Measurements from ENCODE around the gene TRIM41. TPM values are rescaled to one million over a fixed set of nuclear protein-coding genes. Genes with fewer than 3 reads are reported as not detected.

The TRIM41 gene
- total and polyA plus RNA-seq, 9 of the 15 experiments (the other 6 are each of a cell fraction or from before 2014, with no cell fraction given) = 1.8 to 47.6 (median 20.9) TPM

GRCh38 chr5:181246276-181247049 is 23.4 kb downstream of the TRIM41 start (continued):
- no peak for TF ChIP-seq BCLAF1 (IDR thresholded peaks at IDR 0.05; ENCODE audit: borderline replicate concordance in 1 of 2, control insufficient read depth in 1 of 2, low read depth in 2 of 2, low read length in 1 of 2)
- TF ChIP-seq ELF2 (CRISPR knock-in tag; IDR thresholded peaks at IDR 0.05) = peak; percentile 78
- TF ChIP-seq CUX1 (CRISPR knock-in tag; IDR thresholded peaks at IDR 0.05) = no peak
- TF ChIP-seq NCOA4 (IDR thresholded peaks at IDR 0.05; ENCODE audit: partially characterized antibody) = no peak
- no peak for TF ChIP-seq EWSR1 (IDR thresholded peaks at IDR 0.05; ENCODE audit: borderline replicate concordance, low read depth, partially characterized antibody)
- peak; percentile 80; the same call in 1 of the 2 replicates for TF ChIP-seq PHF8 (IDR thresholded peaks at IDR 0.05; ENCODE audit: borderline replicate concordance, low read length)
- TF ChIP-seq, protein P1, sequence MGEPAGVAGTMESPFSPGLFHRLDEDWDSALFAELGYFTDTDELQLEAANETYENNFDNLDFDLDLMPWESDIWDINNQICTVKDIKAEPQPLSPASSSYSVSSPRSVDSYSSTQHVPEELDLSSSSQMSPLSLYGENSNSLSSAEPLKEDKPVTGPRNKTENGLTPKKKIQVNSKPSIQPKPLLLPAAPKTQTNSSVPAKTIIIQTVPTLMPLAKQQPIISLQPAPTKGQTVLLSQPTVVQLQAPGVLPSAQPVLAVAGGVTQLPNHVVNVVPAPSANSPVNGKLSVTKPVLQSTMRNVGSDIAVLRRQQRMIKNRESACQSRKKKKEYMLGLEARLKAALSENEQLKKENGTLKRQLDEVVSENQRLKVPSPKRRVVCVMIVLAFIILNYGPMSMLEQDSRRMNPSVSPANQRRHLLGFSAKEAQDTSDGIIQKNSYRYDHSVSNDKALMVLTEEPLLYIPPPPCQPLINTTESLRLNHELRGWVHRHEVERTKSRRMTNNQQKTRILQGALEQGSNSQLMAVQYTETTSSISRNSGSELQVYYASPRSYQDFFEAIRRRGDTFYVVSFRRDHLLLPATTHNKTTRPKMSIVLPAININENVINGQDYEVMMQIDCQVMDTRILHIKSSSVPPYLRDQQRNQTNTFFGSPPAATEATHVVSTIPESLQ (CRISPR knock-in tag; IDR thresholded peaks at IDR 0.05) = no peak; the same call in none of the 2 replicates
- TF ChIP-seq, protein P2, sequence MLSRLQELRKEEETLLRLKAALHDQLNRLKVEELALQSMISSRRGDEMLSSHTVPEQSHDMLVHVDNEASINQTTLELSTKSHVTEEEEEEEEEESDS (CRISPR knock-in tag; IDR thresholded peaks at IDR 0.05) = no peak
- no peak for TF ChIP-seq SREBF1 (IDR thresholded peaks at IDR 0.05; ENCODE audit: borderline replicate concordance, low read depth, low read length)
- no peak for TF ChIP-seq THRAP3 (IDR thresholded peaks at IDR 0.05; ENCODE audit: borderline replicate concordance)
- TF ChIP-seq DACH1 (IDR thresholded peaks at IDR 0.05; ENCODE audit: partially characterized antibody) = no peak
- peak; percentile 61; the same call in 1 of the 2 replicates for TF ChIP-seq NR2C1 (IDR thresholded peaks at IDR 0.05)
- TF ChIP-seq NR2C1 (tag; IDR thresholded peaks at IDR 0.05) = peak; percentile 63; the same call in 1 of the 2 replicates
- no peak for TF ChIP-seq SIN3B (IDR thresholded peaks at IDR 0.05; ENCODE audit: low read depth)

Data from K562 (cell line).